ENCODE measurements around the gene SOD3.

- no peak for TF ChIP-seq SIN3A (IDR thresholded peaks at IDR 0.05; ENCODE audit: borderline replicate concordance, insufficient read depth, low read depth, low read length)
- TF ChIP-seq, protein P1, sequence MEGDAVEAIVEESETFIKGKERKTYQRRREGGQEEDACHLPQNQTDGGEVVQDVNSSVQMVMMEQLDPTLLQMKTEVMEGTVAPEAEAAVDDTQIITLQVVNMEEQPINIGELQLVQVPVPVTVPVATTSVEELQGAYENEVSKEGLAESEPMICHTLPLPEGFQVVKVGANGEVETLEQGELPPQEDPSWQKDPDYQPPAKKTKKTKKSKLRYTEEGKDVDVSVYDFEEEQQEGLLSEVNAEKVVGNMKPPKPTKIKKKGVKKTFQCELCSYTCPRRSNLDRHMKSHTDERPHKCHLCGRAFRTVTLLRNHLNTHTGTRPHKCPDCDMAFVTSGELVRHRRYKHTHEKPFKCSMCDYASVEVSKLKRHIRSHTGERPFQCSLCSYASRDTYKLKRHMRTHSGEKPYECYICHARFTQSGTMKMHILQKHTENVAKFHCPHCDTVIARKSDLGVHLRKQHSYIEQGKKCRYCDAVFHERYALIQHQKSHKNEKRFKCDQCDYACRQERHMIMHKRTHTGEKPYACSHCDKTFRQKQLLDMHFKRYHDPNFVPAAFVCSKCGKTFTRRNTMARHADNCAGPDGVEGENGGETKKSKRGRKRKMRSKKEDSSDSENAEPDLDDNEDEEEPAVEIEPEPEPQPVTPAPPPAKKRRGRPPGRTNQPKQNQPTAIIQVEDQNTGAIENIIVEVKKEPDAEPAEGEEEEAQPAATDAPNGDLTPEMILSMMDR (IDR thresholded peaks at IDR 0.05): no peak
Measured at GRCh38 chr4:24750106-24750505, 45.3 kb upstream of the SOD3 start.

All from Panc1 (cell line).